ENCODE results near the gene FBXW12. TPM values are rescaled to one million over a fixed set of nuclear protein-coding genes. Genes with fewer than 3 reads are reported as not detected.

Gene FBXW12
- total and polyA plus RNA-seq, 2 of the 8 experiments (the other 6 are each of a cell fraction or from before 2014, with no cell fraction given) = 0.35 to 0.85 TPM

- TF ChIP-seq, protein P1, sequence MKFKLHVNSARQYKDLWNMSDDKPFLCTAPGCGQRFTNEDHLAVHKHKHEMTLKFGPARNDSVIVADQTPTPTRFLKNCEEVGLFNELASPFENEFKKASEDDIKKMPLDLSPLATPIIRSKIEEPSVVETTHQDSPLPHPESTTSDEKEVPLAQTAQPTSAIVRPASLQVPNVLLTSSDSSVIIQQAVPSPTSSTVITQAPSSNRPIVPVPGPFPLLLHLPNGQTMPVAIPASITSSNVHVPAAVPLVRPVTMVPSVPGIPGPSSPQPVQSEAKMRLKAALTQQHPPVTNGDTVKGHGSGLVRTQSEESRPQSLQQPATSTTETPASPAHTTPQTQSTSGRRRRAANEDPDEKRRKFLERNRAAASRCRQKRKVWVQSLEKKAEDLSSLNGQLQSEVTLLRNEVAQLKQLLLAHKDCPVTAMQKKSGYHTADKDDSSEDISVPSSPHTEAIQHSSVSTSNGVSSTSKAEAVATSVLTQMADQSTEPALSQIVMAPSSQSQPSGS (IDR thresholded peaks at IDR 0.05; ENCODE audit: low read length) = no peak
- TF ChIP-seq HDAC6 (IDR thresholded peaks at IDR 0.05; ENCODE audit: low read depth, low read length) = no peak
- no peak for TF ChIP-seq KDM1A (IDR thresholded peaks at IDR 0.05; ENCODE audit: borderline replicate concordance, low read length)
- no peak for TF ChIP-seq POLR2AphosphoS5 (IDR thresholded peaks at IDR 0.05; ENCODE audit: low read depth, low read length)
Observed at GRCh38 chr3:48435223-48435595, 63.2 kb downstream of the FBXW12 start (continued).

All from H1 (cell line).